Measurements from ENCODE around the gene REXO1.

Gene REXO1

DNA sequence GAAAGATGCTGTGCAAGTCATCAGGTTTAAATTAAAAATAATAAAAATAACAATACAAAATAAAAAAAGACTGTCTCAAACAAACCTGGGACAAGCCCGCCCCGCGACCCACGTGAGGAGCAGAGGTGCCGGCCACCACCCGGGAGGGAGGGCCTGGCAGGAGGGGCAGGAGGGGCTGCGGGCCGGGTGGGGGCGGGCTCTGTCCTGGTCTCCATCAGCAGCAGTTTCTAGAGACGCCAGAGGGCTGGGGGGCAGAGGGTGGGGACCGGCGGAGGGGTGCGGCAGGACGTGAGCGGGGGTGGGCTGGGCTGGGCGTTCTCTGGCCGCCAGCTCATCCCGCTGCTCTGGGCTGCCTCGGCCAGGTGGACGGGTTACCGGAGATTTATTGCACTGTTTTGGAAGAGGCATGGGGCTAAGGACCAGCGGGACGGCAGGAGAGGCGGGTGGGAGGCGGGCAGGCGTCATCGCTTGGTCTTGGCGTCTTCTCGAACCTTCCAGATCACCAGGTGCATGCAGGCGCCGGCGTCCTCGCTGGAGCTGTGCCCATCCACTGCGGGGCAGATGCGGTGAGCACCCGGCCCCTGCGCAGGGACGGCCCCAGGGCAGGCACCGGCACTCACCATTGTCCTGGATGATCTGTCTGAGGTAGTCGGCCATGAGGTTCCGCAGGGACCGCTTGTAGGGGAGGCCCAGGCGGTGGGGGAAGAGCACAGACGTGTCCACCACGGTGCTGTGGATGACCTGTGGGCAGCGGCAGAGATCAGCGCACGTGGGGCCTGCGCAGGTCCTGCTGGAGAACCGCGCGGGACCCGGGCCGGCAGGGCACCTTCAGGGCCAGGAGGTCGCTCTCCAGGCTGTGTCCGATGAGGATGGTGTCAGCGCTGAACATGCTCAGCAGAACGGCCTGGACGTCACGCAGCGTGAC, 32.4 kb downstream of the REXO1 start:
- DNase-seq (ENCODE audit: insufficient read length, low spot score): no peak
- FAIRE-seq: no peak
- TF ChIP-seq PAX5 (IDR thresholded peaks at IDR 0.05; ENCODE audit: insufficient read depth, low read length, severe bottlenecking): no peak

GRCh38 chr19:1814833-1815604, 33.3 kb downstream of the REXO1 start:
- TF ChIP-seq SPI1 (IDR thresholded peaks at IDR 0.05; ENCODE audit: low read depth, low read length) (no peak), TAF1 (IDR thresholded peaks at IDR 0.05; ENCODE audit: low read depth, low read length) (no peak), POU2F2 (IDR thresholded peaks at IDR 0.05; ENCODE audit: low read depth, low read length) (no peak), POLR2AphosphoS5 (IDR thresholded peaks at IDR 0.05; ENCODE audit: low read depth, low read length) (no peak; the same call in 1 of the 2 replicates), PAX5 (IDR thresholded peaks at IDR 0.05; ENCODE audit: insufficient read depth, low read length, severe bottlenecking) (no peak), POLR2A (IDR thresholded peaks at IDR 0.05; ENCODE audit: low read depth, low read length) (no peak)
- FAIRE-seq: no peak
- no peak for DNase-seq (ENCODE audit: insufficient read length, low spot score)

DNA sequence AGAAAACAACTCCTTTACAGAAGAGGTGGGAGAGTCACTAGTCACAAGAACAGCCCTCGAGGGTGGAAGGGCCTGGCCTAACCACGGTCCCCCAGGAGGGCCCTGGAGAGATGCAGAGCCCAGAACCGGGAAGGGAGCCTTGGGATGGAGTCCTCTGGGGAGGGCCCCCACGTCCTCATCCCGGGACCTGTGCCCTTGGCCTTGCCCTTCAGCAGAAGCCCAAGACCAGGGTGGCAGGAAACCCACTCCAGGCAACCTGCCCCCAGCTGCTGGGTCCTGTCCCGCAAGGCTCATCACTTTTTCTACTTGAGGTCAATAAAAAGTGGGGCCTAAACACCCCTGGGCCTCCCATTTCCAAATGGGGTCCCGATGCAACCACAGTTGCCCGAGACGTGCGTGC, 33.9 kb downstream of the REXO1 start:
- TF ChIP-seq PAX5 (IDR thresholded peaks at IDR 0.05; ENCODE audit: insufficient read depth, low read length, severe bottlenecking): no peak
- TF ChIP-seq POLR2AphosphoS5 (IDR thresholded peaks at IDR 0.05; ENCODE audit: low read depth, low read length): no peak
- TF ChIP-seq POLR2A (IDR thresholded peaks at IDR 0.05; ENCODE audit: low read depth, low read length): no peak
- no peak for TF ChIP-seq TAF1 (IDR thresholded peaks at IDR 0.05; ENCODE audit: low read depth, low read length)
- TF ChIP-seq POU2F2 (IDR thresholded peaks at IDR 0.05; ENCODE audit: low read depth, low read length): no peak
- no peak for TF ChIP-seq SPI1 (IDR thresholded peaks at IDR 0.05; ENCODE audit: low read depth, low read length)
- FAIRE-seq (no peak), DNase-seq (ENCODE audit: insufficient read length, low spot score) (no peak)

DNA sequence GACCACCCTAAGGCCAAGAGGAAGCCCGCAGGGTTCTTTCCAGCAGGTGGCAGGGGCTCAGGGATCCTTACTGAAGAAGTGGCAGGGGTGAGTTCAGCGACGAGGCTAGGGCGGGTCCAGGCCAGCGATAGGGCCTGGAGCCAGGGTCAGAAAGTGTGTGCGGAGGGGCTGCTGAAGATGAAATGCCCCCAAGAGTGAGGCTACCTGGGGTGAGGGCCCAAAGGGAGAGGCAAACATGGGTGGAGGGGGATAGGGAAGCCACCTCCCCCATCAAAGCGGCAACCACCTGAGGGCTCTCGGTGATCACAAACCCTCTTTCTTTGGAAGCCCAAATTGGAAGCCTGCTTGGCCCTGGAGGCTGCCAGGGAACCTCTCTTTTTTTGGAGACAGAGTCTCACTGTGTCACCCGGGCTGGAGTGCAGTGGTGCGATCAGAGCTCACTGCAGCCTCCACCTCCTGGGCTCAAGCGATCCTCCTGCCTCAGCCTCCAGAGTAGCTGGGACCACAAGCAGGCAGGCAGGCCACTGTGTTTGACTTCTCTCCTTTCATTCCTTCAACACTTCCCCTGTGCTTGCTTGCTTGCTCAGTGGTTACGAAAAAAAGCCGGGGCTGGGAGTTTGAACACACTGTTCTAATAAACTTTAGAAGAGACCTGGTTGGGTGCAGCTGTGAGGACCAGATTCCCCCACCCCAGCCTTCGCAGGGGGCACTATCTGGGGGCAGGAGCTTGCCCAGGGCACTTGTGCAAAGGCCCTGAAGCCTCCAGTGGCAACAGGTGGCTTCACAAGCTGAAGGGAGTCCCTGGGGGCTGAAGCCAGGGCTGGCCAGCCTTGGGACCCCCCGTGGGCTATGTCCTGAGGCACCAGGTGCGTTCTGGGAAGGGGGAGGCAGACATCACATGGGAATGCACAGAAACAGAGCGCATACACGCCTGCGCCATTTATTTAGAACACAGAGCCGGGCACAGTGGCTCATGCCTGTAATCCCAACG, 34.8 kb downstream of the REXO1 start:
- FAIRE-seq: no peak
- no peak for TF ChIP-seq POU2F2 (IDR thresholded peaks at IDR 0.05; ENCODE audit: low read depth, low read length)
- TF ChIP-seq POLR2A (IDR thresholded peaks at IDR 0.05; ENCODE audit: low read depth, low read length): no peak
- TF ChIP-seq SPI1 (IDR thresholded peaks at IDR 0.05; ENCODE audit: low read depth, low read length): no peak
- TF ChIP-seq POLR2AphosphoS5 (IDR thresholded peaks at IDR 0.05; ENCODE audit: low read depth, low read length): no peak
- TF ChIP-seq TAF1 (IDR thresholded peaks at IDR 0.05; ENCODE audit: low read depth, low read length): no peak
- no peak for TF ChIP-seq PAX5 (IDR thresholded peaks at IDR 0.05; ENCODE audit: insufficient read depth, low read length, severe bottlenecking)

DNA sequence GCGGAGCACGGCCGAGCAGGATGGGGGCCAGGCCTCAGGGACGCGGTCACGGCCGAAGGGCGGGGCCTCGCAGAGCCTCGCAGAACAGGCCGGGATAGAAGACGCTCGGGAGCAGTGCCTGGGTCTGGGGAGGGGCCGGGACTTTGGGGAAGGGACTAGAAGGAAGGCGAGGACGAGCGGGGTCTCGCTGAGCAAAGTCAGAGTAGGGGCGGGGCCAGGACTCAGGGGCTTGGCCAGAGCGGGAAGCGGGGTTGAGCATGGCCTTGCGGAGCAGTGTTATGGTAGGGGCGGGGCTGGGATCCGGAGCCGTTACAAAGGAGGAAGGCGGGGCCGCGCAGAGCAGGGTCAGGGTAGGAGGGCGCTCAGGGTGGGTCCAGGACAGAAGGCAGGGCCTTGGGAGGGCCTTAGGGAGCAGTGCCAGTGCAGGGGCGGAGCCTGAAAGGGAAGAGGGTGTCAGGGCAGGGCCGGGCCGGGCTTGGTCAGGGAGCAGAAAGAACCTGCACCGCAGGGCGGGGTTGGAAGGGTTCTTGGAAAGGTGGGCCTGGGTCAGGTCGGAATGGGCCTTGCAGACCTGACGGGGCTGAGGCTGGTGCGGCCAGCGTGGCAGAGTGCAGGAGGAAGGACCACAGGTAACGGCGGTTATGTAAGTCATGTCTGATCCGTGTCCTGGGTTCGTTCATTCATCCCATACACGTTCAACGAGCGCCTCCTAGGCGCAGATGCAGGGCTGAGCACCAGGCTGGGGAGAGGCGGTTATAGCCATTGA, 35.7 kb downstream of the REXO1 start:
- no peak for TF ChIP-seq PAX5 (IDR thresholded peaks at IDR 0.05; ENCODE audit: insufficient read depth, low read length, severe bottlenecking)
- TF ChIP-seq POU2F2 (IDR thresholded peaks at IDR 0.05; ENCODE audit: low read depth, low read length): 0 out of 2 replicates have a peak, but pooled peaks have one; percentile 5
- FAIRE-seq (peak; percentile 96), DNase-seq (ENCODE audit: insufficient read length, low spot score) (peak; percentile 95)

More for the DNA sequence above, 34.8 kb downstream of the REXO1 start:
- DNase-seq (ENCODE audit: insufficient read length, low spot score): no peak

DNA sequence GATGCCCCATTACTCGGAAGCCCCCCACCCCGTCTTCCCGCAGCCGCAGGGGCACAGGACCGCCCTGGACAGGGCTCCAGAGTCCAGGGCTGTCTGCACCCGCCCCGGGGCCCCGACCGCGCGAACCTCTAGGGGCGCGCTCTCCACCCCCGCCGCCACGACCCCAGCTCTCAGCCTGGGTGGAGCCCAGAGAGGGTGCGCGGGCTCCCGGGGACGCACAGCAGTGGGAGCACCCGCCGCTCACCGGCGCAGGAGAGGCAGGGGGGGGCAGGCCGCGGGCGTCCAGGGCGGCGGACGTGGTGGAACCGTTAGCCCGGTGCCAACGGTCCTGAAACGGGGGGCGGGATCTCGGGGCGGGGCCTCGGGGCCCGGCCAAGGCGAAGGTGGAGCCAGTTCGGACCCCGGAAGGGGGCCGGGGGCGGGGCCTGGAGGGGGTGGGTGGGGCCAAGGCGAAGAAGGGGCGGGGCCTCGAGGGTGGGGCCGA, 36.3 kb downstream of the REXO1 start, which contains the start of gene ATP8B3:
Gene ATP8B3, minus strand, starts transcription at position 335 of the 484 bp plus-strand sequence. CDS start 540 bp downstream, outside the sequence.
- DNase-seq (ENCODE audit: insufficient read length, low spot score) (peak; percentile 100), FAIRE-seq (no peak)
- TF ChIP-seq POLR2A (IDR thresholded peaks at IDR 0.05; ENCODE audit: low read depth, low read length): no peak
- no peak for TF ChIP-seq POU2F2 (IDR thresholded peaks at IDR 0.05; ENCODE audit: low read depth, low read length)
- TF ChIP-seq PAX5 (IDR thresholded peaks at IDR 0.05; ENCODE audit: insufficient read depth, low read length, severe bottlenecking): no peak
- TF ChIP-seq SPI1 (IDR thresholded peaks at IDR 0.05; ENCODE audit: low read depth, low read length): no peak
- TF ChIP-seq POLR2AphosphoS5 (IDR thresholded peaks at IDR 0.05; ENCODE audit: low read depth, low read length): no peak
- TF ChIP-seq TAF1 (IDR thresholded peaks at IDR 0.05; ENCODE audit: low read depth, low read length): no peak

GRCh38 chr19:1811472-1811894, 36.8 kb downstream of the REXO1 start:
- no peak for DNase-seq (ENCODE audit: insufficient read length, low spot score)
- TF ChIP-seq PAX5 (IDR thresholded peaks at IDR 0.05; ENCODE audit: insufficient read depth, low read length, severe bottlenecking) (no peak), SPI1 (IDR thresholded peaks at IDR 0.05; ENCODE audit: low read depth, low read length) (no peak), POLR2AphosphoS5 (IDR thresholded peaks at IDR 0.05; ENCODE audit: low read depth, low read length) (no peak), POU2F2 (IDR thresholded peaks at IDR 0.05; ENCODE audit: low read depth, low read length) (no peak), TAF1 (IDR thresholded peaks at IDR 0.05; ENCODE audit: low read depth, low read length) (no peak), POLR2A (IDR thresholded peaks at IDR 0.05; ENCODE audit: low read depth, low read length) (no peak)

More at GRCh38 chr19:1811472-1811894, 36.8 kb downstream of the REXO1 start:
- no peak for FAIRE-seq

All from GM12891 (cell line).